Ovary (tissue), 9 donors: ENCODE results near the gene ABCG8. TPM values are rescaled to one million over a fixed set of nuclear protein-coding genes. Genes with fewer than 3 reads are reported as not detected.

ENCODE experiments used
- DNase-seq, 5 donors: peaks; one replicate each; pipeline ENCODE4 v3.0.0-alpha.2; 2019 to 2020
- H3K27ac ChIP-seq, 2 donors: fragments of 200-600 bp; one replicate each; pipeline versions ENCODE4 v1.5.1 to v1.8.0; 2019 to 2022
- H3K27me3 ChIP-seq: fragments of 200-600 bp; one replicate; pipeline ENCODE4 v1.8.0; 2022
- H3K36me3 ChIP-seq: fragments of 200-600 bp; sonication (generic); one replicate; pipeline ENCODE4 v1.5.1; 2019
- H3K4me1 ChIP-seq: one replicate; pipeline ENCODE4 v1.8.1; 2013; ENCODE audit warnings: mild to moderate bottlenecking, moderate library complexity; ENCODE audit not compliant: insufficient read depth
- H3K4me3 ChIP-seq: fragments of 200-600 bp; sonication (generic); one replicate; pipeline ENCODE4 v1.5.1; 2017
- H3K9me3 ChIP-seq, 2 donors: fragments of 200-600 bp in 1 of 2; sonication (generic) in 1 of 2; one replicate each; pipeline versions ENCODE4 v1.5.1 to v1.8.1; 2013 to 2019; ENCODE audit warnings: mild to moderate bottlenecking in 1 of 2, moderate library complexity in 1 of 2
- CTCF ChIP-seq, 3 donors: fragments of 450-650 bp in 2 of 3; fragments of 200-600 bp in 1 of 3; IDR thresholded peaks; one replicate each; pipeline versions ENCODE4 v1.5.1 to v1.8.0; 2016 to 2022; ENCODE audit warnings: antibody characterized with exemption in 3 of 3, mild to moderate bottlenecking in 1 of 3
- EP300 ChIP-seq: sonication (generic); formaldehyde crosslinking; IDR thresholded peaks from one replicate; pipeline ENCODE4 v1.6.1; 2017; ENCODE audit warnings: antibody characterized with exemption
- POLR2A ChIP-seq: fragments of 450-650 bp; IDR thresholded peaks from one replicate; pipeline ENCODE4 v1.6.1; 2017; ENCODE audit warnings: antibody characterized with exemption, mild to moderate bottlenecking, moderate library complexity
- WGBS, 3 donors: extraction: QIAGEN DNeasy Blood & Tissue Kit in 1 of 3; methylation state at CpG; one replicate each; pipeline versions ENCODE4 v1.1.5 to v1.1.7; 2013 to 2017; 5-methylcytosine and 5-hydroxymethylcytosine counted together
- intact Hi-C, 4 donors: fragments of 100-400 bp; cut with DNase I; formaldehyde crosslinking; loops; one replicate each; pipeline versions ENCODE4 v1.11.0 to v1.15.1; 2022 to 2023
- polyA plus RNA-seq, 2 donors: library from polyadenylated mRNA; stranded (reverse); fragments of 200-250 nt in 1 of 2; fragments of 350-450 nt in 1 of 2; fragmentation: Illumina TruSeq in 1 of 2; extraction: RNeasy Lipid Tissue Mini Kit (QIAGEN cat#74804) in 1 of 2; gene quantifications; one replicate each; pipeline ENCODE4 v1.2.3, GENCODE V29; 2013 to 2014
- total RNA-seq, 7 donors: library from RNA; depleted of rRNA in 2 of 7; stranded (reverse); fragments of >200 nt in 2 of 7; fragmentation: NEBNext Ultra II Directional in 3 of 7; extraction: Animal tissue kit (Norgen Biotek cat#: 25700) in 3 of 7; gene quantifications; one replicate each; pipeline versions ENCODE4 v1.1.0 to v1.2.4, GENCODE V29; 2016 to 2023
- donor health status: DM: no; HTN: no; CAD: no; lungs with moderate emphysema.
- donor health status: DM: no; HTN: no; CAD: no.
- donor health status: Bipolar disorder and iron deficiency.
- donor health status: DM: yes; HTN: yes; CAD: no.
- donor health status: DM: no; HTN: no; CAD: no.
- donor health status: DM: yes; HTN: yes; CAD: no.

The ABCG8 gene
- total and polyA plus RNA-seq, 9 donors = 0.02 to 0.08 (median 0.05) TPM; not detected in 6

DNA sequence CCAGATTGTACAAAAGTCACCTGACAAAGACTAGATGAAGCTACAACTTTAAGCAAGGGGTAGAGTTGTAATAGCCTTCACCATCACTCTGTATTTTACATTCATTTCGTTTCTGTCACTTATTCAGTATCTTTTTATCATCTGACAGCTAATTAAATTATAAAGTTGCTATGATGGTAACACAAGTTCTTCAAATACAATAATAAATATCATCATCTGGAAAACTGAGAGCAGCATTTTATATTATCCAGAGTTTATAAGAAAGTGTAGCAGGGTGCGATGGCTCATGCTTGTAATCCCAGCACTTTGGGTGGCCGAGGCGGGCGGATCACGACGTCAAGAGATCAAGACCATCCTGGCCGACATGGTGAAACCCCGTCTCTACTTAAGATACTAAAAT is 43.8 kb upstream of the ABCG8 start:
- Histone ChIP-seq H3K4me1 (no peaks in the 10 kb centered on the region), H3K36me3 (no peaks in the 10 kb centered on the region), H3K27ac (no peak overlapping the region), H3K4me3 (no peak overlapping the region), H3K9me3 (no peaks in the 10 kb centered on the region), H3K27me3 (no peaks in the 10 kb centered on the region)
- WGBS, 3 donors = 93 to 96% (median 94%) methylated on average over 9 of the region's 9 CpGs
- no peak for DNase-seq
- intact Hi-C loops = no loop called here
- no peak for TF ChIP-seq CTCF (IDR thresholded peaks at IDR 0.05)
- no peak for TF ChIP-seq POLR2A
- no peak for TF ChIP-seq EP300

GRCh38 chr2:43796206-43796605 is 42.6 kb upstream of the ABCG8 start:
- Histone ChIP-seq H3K4me1 (no peaks in the 10 kb centered on the region), H3K36me3 (no peaks in the 10 kb centered on the region), H3K27ac (no peak overlapping the region), H3K9me3 (no peaks in the 10 kb centered on the region), H3K4me3 (no peak overlapping the region), H3K27me3 (no peaks in the 10 kb centered on the region)
- TF ChIP-seq POLR2A = no peak
- TF ChIP-seq CTCF (IDR thresholded peaks at IDR 0.05) = no peak
- no peak for TF ChIP-seq EP300
- DNase-seq = no peak
- intact Hi-C loops = no loop called here
- WGBS, 3 donors = 25 to 50% (median 44%) methylated on average over 1 of the region's 1 CpG

GRCh38 chr2:43798300-43798699 is 40.5 kb upstream of the ABCG8 start:
- TF ChIP-seq POLR2A = no peak
- no peaks in the 10 kb centered on the region for H3K27me3 ChIP-seq
- H3K4me1 ChIP-seq = no peaks in the 10 kb centered on the region
- H3K9me3 ChIP-seq = no peaks in the 10 kb centered on the region
- no peak for DNase-seq
- WGBS, 3 donors = 90 to 91% (median 90%) methylated on average over 4 of the region's 4 CpGs
- no peak overlapping the region for H3K27ac ChIP-seq
- intact Hi-C loops = no loop called here
- H3K36me3 ChIP-seq = no peaks in the 10 kb centered on the region
- H3K4me3 ChIP-seq = no peak overlapping the region

- Histone ChIP-seq H3K36me3 (no peaks in the 10 kb centered on the region), H3K27me3 (no peaks in the 10 kb centered on the region), H3K4me1 (no peaks in the 10 kb centered on the region), H3K27ac (no peak overlapping the region), H3K9me3 (no peaks in the 10 kb centered on the region), H3K4me3 (no peak overlapping the region)
- intact Hi-C loops = no loop called here
- no peak for DNase-seq
- no peak for TF ChIP-seq EP300
- TF ChIP-seq POLR2A = no peak
- TF ChIP-seq CTCF (IDR thresholded peaks at IDR 0.05) = no peak
Observed at GRCh38 chr2:43800894-43801293, 37.9 kb upstream of the ABCG8 start.

DNA sequence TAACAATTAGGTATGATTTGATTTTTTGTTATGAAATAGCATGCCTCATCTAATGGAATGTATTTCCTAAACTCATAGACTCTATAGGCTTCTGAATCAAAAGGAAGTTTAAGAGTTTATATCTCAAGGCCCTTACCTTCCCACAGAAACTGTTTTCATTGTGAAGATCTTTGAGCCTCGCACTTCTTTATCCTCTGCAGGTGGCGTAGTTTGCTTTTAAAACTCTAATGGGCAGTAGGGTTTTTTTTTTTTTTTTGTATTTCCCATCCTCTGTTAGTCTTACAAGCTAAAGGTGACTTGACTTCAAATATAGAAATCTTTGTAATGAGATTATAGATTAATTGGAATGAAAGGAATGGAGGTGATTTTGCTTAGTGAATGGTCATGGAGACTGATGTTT is 36.6 kb upstream of the ABCG8 start:
- H3K9me3 ChIP-seq = no peaks in the 10 kb centered on the region
- TF ChIP-seq CTCF (IDR thresholded peaks at IDR 0.05) (no peak), EP300 (no peak), POLR2A (no peak)
- H3K4me1 ChIP-seq = no peaks in the 10 kb centered on the region
- intact Hi-C loops = no loop called here
- no peak for DNase-seq
- no peaks in the 10 kb centered on the region for H3K36me3 ChIP-seq
- no peak overlapping the region for H3K27ac ChIP-seq
- no peaks in the 10 kb centered on the region for H3K27me3 ChIP-seq
- 94 to 97% (median 96%) methylated on average over 2 of the region's 2 CpGs for WGBS, 3 donors
- H3K4me3 ChIP-seq = no peak overlapping the region
